ENCODE data around the gene ARF1. TPM values are rescaled to one million over a fixed set of nuclear protein-coding genes. Genes with fewer than 3 reads are reported as not detected.

ARF1 gene
- polyA plus RNA-seq, 3 donors = 580 to 789 (median 603) TPM

- Histone ChIP-seq H3K4me2 (replicated peaks; ENCODE audit: extremely low read depth, low read length, poor library complexity, severe bottlenecking) (no peak overlapping the region), H3K27me3 (ENCODE audit: control insufficient read depth in 2 of 2, insufficient read depth in 2 of 2, low read length in 2 of 2) (peaks cover 11 to 43% of the 10 kb centered on the region in 2 donors), H3K36me3 (replicated peaks in 1 of 2; ENCODE audit: control insufficient read depth in 1 of 2, insufficient read depth in 2 of 2, low read length in 2 of 2) (no peaks in the 10 kb centered on the region), H3K9ac (ENCODE audit: insufficient read depth, low read length, poor library complexity, severe bottlenecking) (no peak overlapping the region), H3K4me1 (ENCODE audit: control insufficient read depth in 1 of 2, insufficient read depth in 2 of 2, low read length in 2 of 2) (no peaks in the 10 kb centered on the region), H3K79me2 (ENCODE audit: insufficient read depth, low read length) (no peaks in the 10 kb centered on the region), H3K27ac (ENCODE audit: low read depth in 1 of 2, low read length in 2 of 2) (no peak overlapping the region), H4K20me1 (ENCODE audit: insufficient read depth, low read length) (no peaks in the 10 kb centered on the region), H2AFZ (ENCODE audit: insufficient read depth, low read depth, low read length, poor library complexity, severe bottlenecking) (no peak overlapping the region), H3K4me3 (replicated peaks in 1 of 3; ENCODE audit: low read depth in 2 of 3, low read length in 3 of 3) (no peak overlapping the region), H3K9me3 (replicated peaks in 1 of 2; ENCODE audit: control insufficient read depth in 1 of 2, insufficient read depth in 1 of 2, low read length in 2 of 2) (peaks cover 0 to 7% of the 10 kb centered on the region in 2 donors)
- no peak for DNase-seq
- H3K4me3 Mint-ChIP-seq = no peak overlapping the region
- no peak for TF ChIP-seq CTCF (IDR thresholded peaks at IDR 0.05)
- peak overlapping the region in 1 of 7 donors; percentile 63 for H3K27ac Mint-ChIP-seq
- peaks cover 32 to 47% (median 37%) of the 10 kb centered on the region in 3 donors for H3K27me3 Mint-ChIP-seq (ENCODE audit: low read depth in 3 of 3)
- intact Hi-C loops (cut with micrococcal nuclease) = no loop called here
- WGBS (ENCODE audit: insufficient coverage) = 88% methylated on average over 15 of the region's 16 CpGs
- peaks cover 0 to 7% (median 2%) of the 10 kb centered on the region in 7 donors for H3K9me3 Mint-ChIP-seq
- no peaks in the 10 kb centered on the region for H3K4me1 Mint-ChIP-seq
- no peaks in the 10 kb centered on the region for H3K36me3 Mint-ChIP-seq
Observed at GRCh38 chr1:228034954-228035837, 47.3 kb upstream of the ARF1 start.

GRCh38 chr1:228035844-228036243, 46.7 kb upstream of the ARF1 start:
- Histone ChIP-seq H3K9me3 (replicated peaks in 1 of 2; ENCODE audit: control insufficient read depth in 1 of 2, insufficient read depth in 1 of 2, low read length in 2 of 2) (peaks cover 0 to 7% of the 10 kb centered on the region in 2 donors), H3K36me3 (replicated peaks in 1 of 2; ENCODE audit: control insufficient read depth in 1 of 2, insufficient read depth in 2 of 2, low read length in 2 of 2) (no peaks in the 10 kb centered on the region), H3K27ac (ENCODE audit: low read depth in 1 of 2, low read length in 2 of 2) (no peak overlapping the region), H2AFZ (ENCODE audit: insufficient read depth, low read depth, low read length, poor library complexity, severe bottlenecking) (no peak overlapping the region), H3K9ac (ENCODE audit: insufficient read depth, low read length, poor library complexity, severe bottlenecking) (no peak overlapping the region), H3K4me1 (ENCODE audit: control insufficient read depth in 1 of 2, insufficient read depth in 2 of 2, low read length in 2 of 2) (no peaks in the 10 kb centered on the region), H3K4me2 (replicated peaks; ENCODE audit: extremely low read depth, low read length, poor library complexity, severe bottlenecking) (no peak overlapping the region), H4K20me1 (ENCODE audit: insufficient read depth, low read length) (no peaks in the 10 kb centered on the region), H3K4me3 (replicated peaks in 1 of 3; ENCODE audit: low read depth in 2 of 3, low read length in 3 of 3) (no peak overlapping the region), H3K79me2 (ENCODE audit: insufficient read depth, low read length) (no peaks in the 10 kb centered on the region), H3K27me3 (ENCODE audit: control insufficient read depth in 2 of 2, insufficient read depth in 2 of 2, low read length in 2 of 2) (peaks cover 11 to 43% of the 10 kb centered on the region in 2 donors)
- 48% methylated on average over 2 of the region's 5 CpGs for WGBS (ENCODE audit: insufficient coverage)
- peaks cover 0 to 7% (median 2%) of the 10 kb centered on the region in 7 donors for H3K9me3 Mint-ChIP-seq
- no peaks in the 10 kb centered on the region for H3K4me1 Mint-ChIP-seq
- no peak for DNase-seq
- H3K4me3 Mint-ChIP-seq = no peak overlapping the region
- H3K27me3 Mint-ChIP-seq (ENCODE audit: low read depth in 3 of 3) = peaks cover 36 to 49% (median 42%) of the 10 kb centered on the region in 3 donors
- intact Hi-C loops (cut with micrococcal nuclease) = no loop called here
- peak overlapping the region in 1 of 7 donors; percentile 45 for H3K27ac Mint-ChIP-seq
- no peaks in the 10 kb centered on the region for H3K36me3 Mint-ChIP-seq
- TF ChIP-seq CTCF (IDR thresholded peaks at IDR 0.05) = no peak

Measured in CD14-positive monocyte (primary cell).